ENCODE measurements around the gene FAM53A.

The FAM53A gene

DNA sequence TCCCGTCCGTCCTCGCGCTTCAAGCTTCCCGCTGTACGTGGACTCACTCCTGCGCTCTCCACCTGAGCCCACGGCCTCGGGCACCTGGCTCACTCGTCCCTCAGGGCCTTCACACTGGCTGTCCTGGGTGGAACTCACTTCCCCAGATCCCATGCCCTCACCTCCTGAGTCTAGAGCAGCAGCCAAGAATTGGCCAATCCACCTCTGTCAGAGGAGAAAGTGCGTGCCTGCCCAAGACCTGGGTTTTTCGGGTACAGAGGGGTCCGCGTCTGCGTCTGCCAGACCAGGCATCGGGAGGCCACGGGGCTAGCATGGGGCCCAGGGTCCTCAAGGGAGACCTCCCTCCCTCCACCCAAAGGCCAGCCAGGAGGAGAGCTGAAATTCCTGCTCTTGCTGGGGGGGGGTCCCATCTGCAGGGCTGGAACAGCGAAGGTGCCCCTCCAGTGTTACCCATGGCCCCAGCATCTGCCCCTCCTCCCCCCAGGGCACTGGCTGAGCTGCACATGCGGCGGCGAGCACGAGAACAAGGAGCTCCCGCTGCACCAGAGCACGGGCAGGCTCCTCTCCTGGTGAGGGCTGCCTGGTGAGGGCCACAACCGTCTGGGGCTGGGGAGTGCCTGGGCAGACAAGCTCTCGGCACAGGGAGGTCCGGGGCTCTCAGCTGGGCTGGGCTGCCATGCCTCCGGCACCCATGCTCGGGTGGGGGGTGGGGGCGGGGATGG, 47.5 kb downstream of the FAM53A start:
- no peak for DNase-seq (ENCODE audit: low read depth)
- in situ Hi-C loops (cut with HindIII; ENCODE audit: low sequenced_read_pairs) = no loop called here
- TF ChIP-seq, protein P1, sequence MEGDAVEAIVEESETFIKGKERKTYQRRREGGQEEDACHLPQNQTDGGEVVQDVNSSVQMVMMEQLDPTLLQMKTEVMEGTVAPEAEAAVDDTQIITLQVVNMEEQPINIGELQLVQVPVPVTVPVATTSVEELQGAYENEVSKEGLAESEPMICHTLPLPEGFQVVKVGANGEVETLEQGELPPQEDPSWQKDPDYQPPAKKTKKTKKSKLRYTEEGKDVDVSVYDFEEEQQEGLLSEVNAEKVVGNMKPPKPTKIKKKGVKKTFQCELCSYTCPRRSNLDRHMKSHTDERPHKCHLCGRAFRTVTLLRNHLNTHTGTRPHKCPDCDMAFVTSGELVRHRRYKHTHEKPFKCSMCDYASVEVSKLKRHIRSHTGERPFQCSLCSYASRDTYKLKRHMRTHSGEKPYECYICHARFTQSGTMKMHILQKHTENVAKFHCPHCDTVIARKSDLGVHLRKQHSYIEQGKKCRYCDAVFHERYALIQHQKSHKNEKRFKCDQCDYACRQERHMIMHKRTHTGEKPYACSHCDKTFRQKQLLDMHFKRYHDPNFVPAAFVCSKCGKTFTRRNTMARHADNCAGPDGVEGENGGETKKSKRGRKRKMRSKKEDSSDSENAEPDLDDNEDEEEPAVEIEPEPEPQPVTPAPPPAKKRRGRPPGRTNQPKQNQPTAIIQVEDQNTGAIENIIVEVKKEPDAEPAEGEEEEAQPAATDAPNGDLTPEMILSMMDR (IDR thresholded peaks at IDR 0.05; ENCODE audit: low read depth, low read length, missing control alignments) = no peak
- H3K4me3 ChIP-seq (ENCODE audit: low read depth, low read length) = no peak overlapping the region

DNA sequence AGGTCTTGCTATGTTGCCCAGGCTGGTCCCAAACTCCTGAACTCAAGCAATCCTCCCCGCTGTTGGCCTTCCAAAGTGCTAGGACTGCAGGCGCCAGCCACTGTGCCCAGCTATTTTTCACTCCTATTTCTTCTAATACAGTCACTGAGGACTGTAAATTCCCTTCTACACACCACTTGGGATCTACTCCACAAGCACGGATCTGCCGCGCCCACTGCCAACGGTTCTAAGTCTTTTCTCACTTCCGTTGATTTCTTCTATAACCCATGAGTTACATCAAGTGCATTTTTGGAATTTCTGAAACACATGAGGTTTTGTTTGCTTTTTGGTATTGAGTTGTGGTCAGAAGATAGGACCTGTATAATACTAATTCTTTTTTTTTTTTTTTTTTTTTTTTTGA, 48.6 kb downstream of the FAM53A start:
- no peak for DNase-seq (ENCODE audit: low read depth)
- in situ Hi-C loops (cut with HindIII; ENCODE audit: low sequenced_read_pairs) = no loop called here
- no peak overlapping the region for H3K4me3 ChIP-seq (ENCODE audit: low read depth, low read length)
- TF ChIP-seq, protein P1 (IDR thresholded peaks at IDR 0.05; ENCODE audit: low read depth, low read length, missing control alignments) = no peak

DNA sequence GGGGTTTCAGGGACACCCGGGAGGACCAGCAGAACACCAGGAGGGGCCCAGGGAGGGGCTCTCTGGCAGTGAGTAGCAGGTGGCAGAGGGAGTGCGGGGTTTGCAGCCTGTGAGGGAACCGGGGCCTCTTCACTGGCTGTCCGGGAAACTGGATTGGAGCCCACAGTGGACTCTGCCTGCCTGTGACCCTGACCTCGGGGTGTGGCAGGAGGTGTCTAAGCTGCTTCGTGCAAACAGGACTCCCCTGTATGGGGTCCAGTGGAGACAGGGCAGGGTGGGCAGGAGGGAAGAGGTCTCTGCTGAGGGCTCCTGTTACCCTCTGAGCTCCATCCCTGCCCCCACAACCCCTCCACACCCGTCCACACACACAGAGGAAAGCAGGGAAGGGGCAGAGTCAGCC, 50.1 kb downstream of the FAM53A start:
- no peak overlapping the region for H3K4me3 ChIP-seq (ENCODE audit: low read depth, low read length)
- in situ Hi-C loops (cut with HindIII; ENCODE audit: low sequenced_read_pairs) = no loop called here
- DNase-seq (ENCODE audit: low read depth) = no peak
- TF ChIP-seq, protein P1 (IDR thresholded peaks at IDR 0.05; ENCODE audit: low read depth, low read length, missing control alignments) = no peak

DNA sequence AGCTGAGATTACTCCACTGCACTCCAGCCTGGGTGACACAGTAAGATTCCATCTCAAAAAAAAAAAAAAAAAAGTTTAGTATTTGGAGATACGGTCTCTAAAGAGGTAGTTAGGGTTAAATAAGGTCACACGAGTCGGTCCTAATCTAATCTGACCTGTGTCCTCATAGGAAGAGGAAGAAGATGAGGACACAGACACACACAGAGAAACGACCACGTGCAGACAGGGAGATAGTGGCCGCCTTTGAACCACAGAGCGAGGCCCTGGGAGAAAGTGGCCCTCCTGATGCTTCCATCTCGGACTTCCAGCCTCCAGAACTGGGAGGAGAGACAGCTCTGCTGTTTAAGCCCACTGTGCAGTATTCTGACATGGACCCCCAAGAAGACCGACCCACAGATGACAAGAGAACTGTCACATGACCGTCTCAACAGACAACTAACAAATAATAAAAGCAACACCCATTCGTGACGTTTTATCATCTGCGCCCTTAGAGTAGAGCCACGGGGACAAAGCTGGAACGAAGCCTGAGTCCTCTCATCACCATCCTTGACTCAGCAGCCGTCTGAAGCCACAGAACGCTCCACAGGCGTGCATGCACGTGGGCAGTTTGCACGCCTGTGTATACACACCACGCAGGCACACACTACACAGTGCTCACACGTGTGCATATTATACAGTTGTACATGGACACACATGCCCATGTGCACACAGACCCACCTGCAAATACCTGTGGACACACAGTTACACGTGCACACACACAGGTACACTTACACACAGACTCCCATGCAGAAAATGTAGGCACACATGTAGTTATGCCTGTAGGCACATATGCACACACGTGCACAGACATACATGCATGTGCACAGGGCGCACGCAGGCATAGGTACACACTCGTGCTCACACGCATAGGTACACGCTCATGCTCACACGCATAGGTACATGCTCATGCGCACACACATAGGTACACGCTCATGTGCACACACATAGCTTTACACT, 51.7 kb downstream of the FAM53A start:
- no peak overlapping the region for H3K4me3 ChIP-seq (ENCODE audit: low read depth, low read length)
- no peak for DNase-seq (ENCODE audit: low read depth)
- TF ChIP-seq, protein P1 (IDR thresholded peaks at IDR 0.05; ENCODE audit: low read depth, low read length, missing control alignments) = no peak
- in situ Hi-C loops (cut with HindIII; ENCODE audit: low sequenced_read_pairs) = no loop called here

DNA sequence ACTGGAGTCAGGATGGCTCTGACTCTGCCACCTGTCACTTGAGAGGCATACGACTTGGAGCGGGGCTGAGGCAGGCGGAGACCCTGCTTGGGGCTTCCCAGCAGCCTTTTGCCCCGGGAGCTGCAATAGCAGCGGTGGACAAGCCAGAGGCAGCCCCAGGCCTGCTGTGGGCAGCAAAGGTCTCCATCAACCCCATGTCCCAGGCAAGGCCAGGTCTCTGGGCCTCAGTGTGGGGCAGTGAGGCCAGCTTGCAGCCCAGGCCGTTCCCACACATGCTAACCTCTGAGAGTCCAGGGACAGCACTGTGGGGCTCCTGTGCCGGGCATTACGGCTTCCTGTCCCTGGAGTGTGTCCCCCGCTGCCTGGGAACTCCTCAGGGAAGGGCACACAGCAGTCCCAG, 53.0 kb downstream of the FAM53A start:
- DNase-seq (ENCODE audit: low read depth) = no peak
- TF ChIP-seq, protein P1 (IDR thresholded peaks at IDR 0.05; ENCODE audit: low read depth, low read length, missing control alignments) = no peak
- in situ Hi-C loops (cut with HindIII; ENCODE audit: low sequenced_read_pairs) = no loop called here
- H3K4me3 ChIP-seq (ENCODE audit: low read depth, low read length) = no peak overlapping the region

DNA sequence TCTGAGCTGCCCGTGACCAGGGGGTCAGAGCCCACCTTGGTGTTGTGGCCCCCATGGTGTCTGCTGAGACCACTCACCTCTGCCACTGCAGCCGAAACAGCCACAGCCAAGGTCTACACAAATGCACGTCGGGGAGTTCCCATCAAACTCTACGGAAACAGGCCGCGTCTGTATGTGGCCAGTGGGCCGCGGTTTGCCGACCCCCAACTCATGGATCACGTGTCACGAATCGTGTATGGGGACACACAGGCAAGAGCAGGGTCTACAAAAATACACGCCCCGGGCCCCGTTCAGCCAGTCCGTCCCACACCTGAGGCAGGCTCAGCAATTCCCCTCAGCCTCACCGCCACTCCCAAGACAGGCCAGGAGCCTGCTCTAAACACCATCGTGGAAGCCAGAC, 53.8 kb downstream of the FAM53A start:
- H3K4me3 ChIP-seq (ENCODE audit: low read depth, low read length) = no peak overlapping the region
- TF ChIP-seq, protein P1 (IDR thresholded peaks at IDR 0.05; ENCODE audit: low read depth, low read length, missing control alignments) = no peak
- in situ Hi-C loops (cut with HindIII; ENCODE audit: low sequenced_read_pairs) = no loop called here
- DNase-seq (ENCODE audit: low read depth) = no peak

Measured in astrocyte of the cerebellum (primary cell).